Measurements from ENCODE around the gene SHOC2.

The SHOC2 gene

GRCh38 chr10:111017098-111017497, 97.7 kb downstream of the SHOC2 start:
- no peak overlapping the region for H3K9ac ChIP-seq (ENCODE audit: low read length)
- no peak overlapping the region for H4K91ac ChIP-seq (ENCODE audit: low read length)
- H3K9me3 ChIP-seq (ENCODE audit: control insufficient read depth, low read length): no peaks in the 10 kb centered on the region
- no peak overlapping the region for H3K27ac ChIP-seq (ENCODE audit: low read length, poor library complexity, severe bottlenecking)
- no peak overlapping the region for H3K4ac ChIP-seq (ENCODE audit: low read depth in 1 of 2, low read length in 2 of 2)
- peaks cover 2% of the 10 kb centered on the region for H3K79me1 ChIP-seq (replicated peaks; ENCODE audit: low read length, poor library complexity, severe bottlenecking)
- H3K4me1 ChIP-seq (ENCODE audit: control insufficient read depth, insufficient read depth, low read depth, low read length): no peaks in the 10 kb centered on the region
- H2BK5ac ChIP-seq (ENCODE audit: low read depth, low read length, poor library complexity, severe bottlenecking): no peak overlapping the region
- DNase-seq: no peak
- WGBS: 100% methylated on average over 1 of the region's 2 CpGs
- no peaks in the 10 kb centered on the region for H3K27me3 ChIP-seq (ENCODE audit: control insufficient read depth in 1 of 2, insufficient read depth in 1 of 2, low read length in 2 of 2)
- H3K4me3 ChIP-seq (ENCODE audit: insufficient read depth in 1 of 2, low read depth in 1 of 2, low read length in 2 of 2): no peak overlapping the region
- peaks cover 0 to 72% of the 10 kb centered on the region in 2 experiments for H3K36me3 ChIP-seq (ENCODE audit: control insufficient read depth in 1 of 2, insufficient read depth in 2 of 2, low read depth in 1 of 2, low read length in 2 of 2)
- H2BK15ac ChIP-seq (ENCODE audit: low read depth, poor library complexity, severe bottlenecking): no peak overlapping the region
- no peak overlapping the region for H2AFZ ChIP-seq (ENCODE audit: low read depth, low read length)
- H3K14ac ChIP-seq (ENCODE audit: low read length in 2 of 2): no peak overlapping the region
- no peak overlapping the region for H3K4me2 ChIP-seq (ENCODE audit: low read length, poor library complexity, severe bottlenecking)
- H4K8ac ChIP-seq (ENCODE audit: low read length): no peak overlapping the region
- no peak overlapping the region for H2BK12ac ChIP-seq (ENCODE audit: low read length in 2 of 2)
- no peak overlapping the region for H2AK5ac ChIP-seq (ENCODE audit: low read length, severe bottlenecking)
- no peak overlapping the region for H3K18ac ChIP-seq (ENCODE audit: low read depth in 1 of 2, low read length in 2 of 2)
- H2BK120ac ChIP-seq (ENCODE audit: low read depth, low read length): no peak overlapping the region
- no peak overlapping the region for H3K23ac ChIP-seq (ENCODE audit: low read length in 2 of 2)

- no peak overlapping the region for H3K4ac ChIP-seq (ENCODE audit: low read depth in 1 of 2, low read length in 2 of 2)
Measured at GRCh38 chr10:111018021-111018420, 98.6 kb downstream of the SHOC2 start.

GRCh38 chr10:111023060-111023459, 103.7 kb downstream of the SHOC2 start:
- no peak overlapping the region for H3K4me2 ChIP-seq (ENCODE audit: low read length, poor library complexity, severe bottlenecking)
- H2BK120ac ChIP-seq (ENCODE audit: low read depth, low read length): no peak overlapping the region

More at GRCh38 chr10:111018021-111018420, 98.6 kb downstream of the SHOC2 start:
- peak; percentile 10 for DNase-seq
- Histone ChIP-seq H2BK12ac (ENCODE audit: low read length in 2 of 2) (no peak overlapping the region), H2AFZ (ENCODE audit: low read depth, low read length) (no peak overlapping the region), H3K18ac (ENCODE audit: low read depth in 1 of 2, low read length in 2 of 2) (no peak overlapping the region), H3K4me1 (ENCODE audit: control insufficient read depth, insufficient read depth, low read depth, low read length) (no peaks in the 10 kb centered on the region), H3K27ac (ENCODE audit: low read length, poor library complexity, severe bottlenecking) (no peak overlapping the region), H2BK5ac (ENCODE audit: low read depth, low read length, poor library complexity, severe bottlenecking) (no peak overlapping the region), H3K9ac (ENCODE audit: low read length) (no peak overlapping the region), H2AK5ac (ENCODE audit: low read length, severe bottlenecking) (no peak overlapping the region), H3K4me2 (ENCODE audit: low read length, poor library complexity, severe bottlenecking) (no peak overlapping the region), H3K36me3 (ENCODE audit: control insufficient read depth in 1 of 2, insufficient read depth in 2 of 2, low read depth in 1 of 2, low read length in 2 of 2) (peaks cover 0 to 72% of the 10 kb centered on the region in 2 experiments), H2BK120ac (ENCODE audit: low read depth, low read length) (no peak overlapping the region), H3K79me1 (replicated peaks; ENCODE audit: low read length, poor library complexity, severe bottlenecking) (peaks cover 2% of the 10 kb centered on the region), H4K91ac (ENCODE audit: low read length) (no peak overlapping the region), H3K9me3 (ENCODE audit: control insufficient read depth, low read length) (peaks cover 4% of the 10 kb centered on the region), H3K27me3 (ENCODE audit: control insufficient read depth in 1 of 2, insufficient read depth in 1 of 2, low read length in 2 of 2) (no peaks in the 10 kb centered on the region), H2BK15ac (ENCODE audit: low read depth, poor library complexity, severe bottlenecking) (no peak overlapping the region), H3K14ac (ENCODE audit: low read length in 2 of 2) (no peak overlapping the region), H3K4me3 (ENCODE audit: insufficient read depth in 1 of 2, low read depth in 1 of 2, low read length in 2 of 2) (no peak overlapping the region), H4K8ac (ENCODE audit: low read length) (no peak overlapping the region), H3K23ac (ENCODE audit: low read length in 2 of 2) (no peak overlapping the region)

DNA sequence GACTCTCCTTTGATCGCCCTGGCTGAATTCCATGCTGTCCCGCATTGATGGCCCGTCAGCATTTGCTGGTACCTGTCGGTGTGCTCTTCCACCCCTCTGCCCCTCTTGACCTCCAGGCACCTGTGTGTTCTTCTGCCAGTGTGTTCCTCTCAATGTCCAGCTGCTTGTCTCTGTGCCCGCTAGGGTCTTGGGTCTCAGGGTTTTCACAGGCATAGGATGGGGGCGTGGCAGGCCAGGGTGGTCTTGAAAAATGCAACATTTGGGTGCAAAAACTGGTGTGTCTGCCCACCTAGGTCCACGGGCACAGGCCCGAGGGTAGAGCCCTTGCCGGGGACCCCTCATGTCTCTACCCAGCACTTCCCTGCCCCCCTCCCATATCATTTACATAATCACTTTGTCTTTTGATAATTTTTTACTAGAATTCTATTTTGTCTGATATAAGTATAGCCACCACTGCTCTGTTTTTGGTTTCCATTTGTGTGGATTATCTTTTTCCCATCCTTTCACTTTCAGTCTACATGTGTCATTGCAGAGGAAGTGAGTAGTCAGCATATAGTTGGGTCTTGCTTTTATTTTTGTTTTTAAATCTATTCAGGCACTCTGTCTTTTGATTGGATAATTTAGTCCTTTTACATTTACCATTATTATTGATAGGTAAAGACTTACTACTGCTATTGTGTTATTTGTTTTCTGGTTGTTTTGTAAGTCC, 110.8 kb downstream of the SHOC2 start:
- Histone ChIP-seq H2AFZ (ENCODE audit: low read depth, low read length) (no peak overlapping the region), H3K4me1 (ENCODE audit: control insufficient read depth, insufficient read depth, low read depth, low read length) (no peaks in the 10 kb centered on the region), H3K18ac (ENCODE audit: low read depth in 1 of 2, low read length in 2 of 2) (no peak overlapping the region), H3K9me3 (ENCODE audit: control insufficient read depth, low read length) (peaks cover 14% of the 10 kb centered on the region), H3K23ac (ENCODE audit: low read length in 2 of 2) (no peak overlapping the region), H3K4ac (ENCODE audit: low read depth in 1 of 2, low read length in 2 of 2) (no peak overlapping the region), H2BK120ac (ENCODE audit: low read depth, low read length) (no peak overlapping the region), H2AK5ac (ENCODE audit: low read length, severe bottlenecking) (no peak overlapping the region), H3K4me2 (ENCODE audit: low read length, poor library complexity, severe bottlenecking) (no peak overlapping the region), H3K9ac (ENCODE audit: low read length) (no peak overlapping the region), H4K8ac (ENCODE audit: low read length) (no peak overlapping the region), H2BK15ac (ENCODE audit: low read depth, poor library complexity, severe bottlenecking) (no peak overlapping the region), H3K79me1 (replicated peaks; ENCODE audit: low read length, poor library complexity, severe bottlenecking) (peaks cover 7% of the 10 kb centered on the region), H3K27ac (ENCODE audit: low read length, poor library complexity, severe bottlenecking) (no peak overlapping the region), H3K36me3 (ENCODE audit: control insufficient read depth in 1 of 2, insufficient read depth in 2 of 2, low read depth in 1 of 2, low read length in 2 of 2) (peaks cover 12 to 15% of the 10 kb centered on the region in 2 experiments), H4K91ac (ENCODE audit: low read length) (no peak overlapping the region), H2BK5ac (ENCODE audit: low read depth, low read length, poor library complexity, severe bottlenecking) (no peak overlapping the region), H3K14ac (ENCODE audit: low read length in 2 of 2) (no peak overlapping the region), H3K27me3 (ENCODE audit: control insufficient read depth in 1 of 2, insufficient read depth in 1 of 2, low read length in 2 of 2) (no peaks in the 10 kb centered on the region), H2BK12ac (ENCODE audit: low read length in 2 of 2) (no peak overlapping the region), H3K4me3 (ENCODE audit: insufficient read depth in 1 of 2, low read depth in 1 of 2, low read length in 2 of 2) (no peak overlapping the region)
- DNase-seq: peak; percentile 10
- 98% methylated on average over 6 of the region's 9 CpGs for WGBS

More at GRCh38 chr10:111023060-111023459, 103.7 kb downstream of the SHOC2 start:
- Histone ChIP-seq H2BK5ac (ENCODE audit: low read depth, low read length, poor library complexity, severe bottlenecking) (no peak overlapping the region), H3K9me3 (ENCODE audit: control insufficient read depth, low read length) (peaks cover 4% of the 10 kb centered on the region), H3K4me1 (ENCODE audit: control insufficient read depth, insufficient read depth, low read depth, low read length) (no peaks in the 10 kb centered on the region), H2BK15ac (ENCODE audit: low read depth, poor library complexity, severe bottlenecking) (no peak overlapping the region), H2AK5ac (ENCODE audit: low read length, severe bottlenecking) (no peak overlapping the region), H2AFZ (ENCODE audit: low read depth, low read length) (no peak overlapping the region), H3K4ac (ENCODE audit: low read depth in 1 of 2, low read length in 2 of 2) (no peak overlapping the region), H4K8ac (ENCODE audit: low read length) (no peak overlapping the region), H3K36me3 (ENCODE audit: control insufficient read depth in 1 of 2, insufficient read depth in 2 of 2, low read depth in 1 of 2, low read length in 2 of 2) (peaks cover 0 to 44% of the 10 kb centered on the region in 2 experiments), H3K27me3 (ENCODE audit: control insufficient read depth in 1 of 2, insufficient read depth in 1 of 2, low read length in 2 of 2) (no peaks in the 10 kb centered on the region), H3K9ac (ENCODE audit: low read length) (no peak overlapping the region), H4K91ac (ENCODE audit: low read length) (no peak overlapping the region), H3K23ac (ENCODE audit: low read length in 2 of 2) (no peak overlapping the region), H3K79me1 (replicated peaks; ENCODE audit: low read length, poor library complexity, severe bottlenecking) (no peaks in the 10 kb centered on the region), H3K4me3 (ENCODE audit: insufficient read depth in 1 of 2, low read depth in 1 of 2, low read length in 2 of 2) (no peak overlapping the region), H3K14ac (ENCODE audit: low read length in 2 of 2) (no peak overlapping the region), H2BK12ac (ENCODE audit: low read length in 2 of 2) (no peak overlapping the region), H3K18ac (ENCODE audit: low read depth in 1 of 2, low read length in 2 of 2) (no peak overlapping the region), H3K27ac (ENCODE audit: low read length, poor library complexity, severe bottlenecking) (no peak overlapping the region)
- no peak for DNase-seq

All from mesenchymal stem cell (in vitro differentiated cells and primary cell).